HG02610 (cell line): ENCODE data around the gene SYT1.
"Not testable (repeated sequence)": the region's sequence is repeated elsewhere in the genome, so short reads cannot be mapped to it uniquely, and the experiment has no call there.

ENCODE experiments used
- ATAC-seq: cut with Tn5 transposase; IDR thresholded peaks from one replicate; pipeline ENCODE4 v1.9.1; 2021; ENCODE audit warnings: mild to moderate bottlenecking, moderate library complexity; ENCODE audit not compliant: unreplicated experiment

The SYT1 gene

GRCh38 chr12:78864403-78864869 is at the start of gene SYT1:
Gene SYT1 (plus strand): TSS chr12:78864774.
- peak; percentile 31 for ATAC-seq

GRCh38 chr12:78818487-78818886 is 46.1 kb upstream of the SYT1 start:
- ATAC-seq: no peak

- ATAC-seq: no peak
Measured at GRCh38 chr12:78820946-78821345, 43.6 kb upstream of the SYT1 start.

- no peak for ATAC-seq
Measured at GRCh38 chr12:78824918-78825317, 39.7 kb upstream of the SYT1 start.

GRCh38 chr12:78829690-78830089 is 34.9 kb upstream of the SYT1 start:
- no peak for ATAC-seq

GRCh38 chr12:78835493-78835892 is 29.1 kb upstream of the SYT1 start:
- no peak for ATAC-seq

- not testable (repeated sequence) for ATAC-seq
Measured at GRCh38 chr12:78840518-78841019, 24.0 kb upstream of the SYT1 start.

- ATAC-seq: no peak
Measured at GRCh38 chr12:78853231-78853630, 11.3 kb upstream of the SYT1 start.

- peak; percentile 48 for ATAC-seq
Measured at GRCh38 chr12:78863482-78864402, 832 bp upstream of the SYT1 start.

GRCh38 chr12:78864870-78865463 is 393 bp downstream of the SYT1 start:
- ATAC-seq: peak; percentile 9

GRCh38 chr12:78865516-78865915 is 942 bp downstream of the SYT1 start:
- no peak for ATAC-seq

- ATAC-seq: no peak
Measured at GRCh38 chr12:78866518-78866917, 1.9 kb downstream of the SYT1 start.

- no peak for ATAC-seq
Measured at GRCh38 chr12:78870539-78870938, 6.0 kb downstream of the SYT1 start.

- no peak for ATAC-seq
Measured at GRCh38 chr12:78871566-78871965, 7.0 kb downstream of the SYT1 start.

- ATAC-seq: no peak
Measured at GRCh38 chr12:78878459-78878858, 13.9 kb downstream of the SYT1 start.

GRCh38 chr12:78878866-78879265 is 14.3 kb downstream of the SYT1 start:
- no peak for ATAC-seq

GRCh38 chr12:78880078-78880477 is 15.5 kb downstream of the SYT1 start:
- ATAC-seq: no peak

- ATAC-seq: no peak
Measured at GRCh38 chr12:78881685-78882084, 17.1 kb downstream of the SYT1 start.

GRCh38 chr12:78885466-78885865 is 20.9 kb downstream of the SYT1 start:
- ATAC-seq: no peak

GRCh38 chr12:78886719-78887407 is 22.3 kb downstream of the SYT1 start:
- ATAC-seq: no peak

GRCh38 chr12:78887444-78887843 is 22.9 kb downstream of the SYT1 start:
- ATAC-seq: no peak
